B cell (primary cell): ENCODE data around the gene DHX35.

ENCODE experiments used
- EZH2 ChIP-seq: IDR thresholded peaks from 2 replicates; pipeline ENCODE4 v1.6.1; 2012; ENCODE audit warnings: borderline replicate concordance, low read depth, mild to moderate bottlenecking, moderate library complexity, low read length; ENCODE audit not compliant: insufficient read depth, poor library complexity, severe bottlenecking
- TF ChIP-seq, protein P1 (sequence below): fragments of 200-600 bp; IDR thresholded peaks from one replicate; pipeline ENCODE4 v1.8.0; 2022; ENCODE audit warnings: antibody characterized with exemption, mild to moderate bottlenecking

- TF ChIP-seq, protein P1, sequence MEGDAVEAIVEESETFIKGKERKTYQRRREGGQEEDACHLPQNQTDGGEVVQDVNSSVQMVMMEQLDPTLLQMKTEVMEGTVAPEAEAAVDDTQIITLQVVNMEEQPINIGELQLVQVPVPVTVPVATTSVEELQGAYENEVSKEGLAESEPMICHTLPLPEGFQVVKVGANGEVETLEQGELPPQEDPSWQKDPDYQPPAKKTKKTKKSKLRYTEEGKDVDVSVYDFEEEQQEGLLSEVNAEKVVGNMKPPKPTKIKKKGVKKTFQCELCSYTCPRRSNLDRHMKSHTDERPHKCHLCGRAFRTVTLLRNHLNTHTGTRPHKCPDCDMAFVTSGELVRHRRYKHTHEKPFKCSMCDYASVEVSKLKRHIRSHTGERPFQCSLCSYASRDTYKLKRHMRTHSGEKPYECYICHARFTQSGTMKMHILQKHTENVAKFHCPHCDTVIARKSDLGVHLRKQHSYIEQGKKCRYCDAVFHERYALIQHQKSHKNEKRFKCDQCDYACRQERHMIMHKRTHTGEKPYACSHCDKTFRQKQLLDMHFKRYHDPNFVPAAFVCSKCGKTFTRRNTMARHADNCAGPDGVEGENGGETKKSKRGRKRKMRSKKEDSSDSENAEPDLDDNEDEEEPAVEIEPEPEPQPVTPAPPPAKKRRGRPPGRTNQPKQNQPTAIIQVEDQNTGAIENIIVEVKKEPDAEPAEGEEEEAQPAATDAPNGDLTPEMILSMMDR, result no peak
- no peak for TF ChIP-seq EZH2
These were observed 13.5 kb downstream of the DHX35 start for GRCh38 chr20:38975539-38976120.
